ENCODE data around the gene TRIO. TPM values are rescaled to one million over a fixed set of nuclear protein-coding genes. Genes with fewer than 3 reads are reported as not detected.

The TRIO gene
- total and polyA plus RNA-seq, 2 donors (not counting 3 experiments of a cell fraction or from before 2014, with no cell fraction given), result 82.9 to 248 TPM

GRCh38 chr5:14464671-14465070 is 321.5 kb downstream of the TRIO start:
- peak overlapping the region; percentile 5 for H3K4me2 ChIP-seq (ENCODE audit: insufficient read depth, low read length)
- BruUV-seq (replicated peaks), result no TSS peak
- FAIRE-seq, result no peak
- POLR2A ChIA-PET, result no interaction called here
- no peak overlapping the region for H2AFZ ChIP-seq (ENCODE audit: low read depth, low read length)
- no peak for DNase-seq (ENCODE audit: low read depth, low spot score)
- dilution Hi-C loops (cut with MboI; ENCODE audit: extremely low pct_ligation_motif_present, low sequenced_read_pairs), result no loop called here
- H3K9me3 ChIP-seq (replicated peaks; ENCODE audit: control insufficient read depth, insufficient read depth, low read length), result no peaks in the 10 kb centered on the region
- H3K9ac ChIP-seq (replicated peaks; ENCODE audit: extremely low read depth, insufficient read depth, low read length), result no peak overlapping the region
- H3K9me1 ChIP-seq (replicated peaks; ENCODE audit: control insufficient read depth, extremely low read depth, insufficient read depth, low read length), result no peaks in the 10 kb centered on the region
- CTCF ChIA-PET, result interaction anchor here (0.9 to 2.4 kb wide), 2 partner anchors 11 to 184 kb away, joined by 4 to 8 read pairs; no protein-coding TSS in a partner anchor
- H3K27ac ChIP-seq (ENCODE audit: insufficient read depth, low read depth, low read length), result peak overlapping the region; percentile 71
- no peaks in the 10 kb centered on the region for H3K79me2 ChIP-seq (ENCODE audit: control insufficient read depth, insufficient read depth, low read length)
- no peaks in the 10 kb centered on the region for H4K20me1 ChIP-seq (replicated peaks; ENCODE audit: control insufficient read depth, extremely low read depth, insufficient read depth, low read length)
- H3K27me3 ChIP-seq (ENCODE audit: control insufficient read depth in 2 of 2, insufficient read depth in 2 of 2, low read length in 2 of 2), result no peaks in the 10 kb centered on the region
- intact Hi-C loops (cut with micrococcal nuclease), result loop anchor here (5.0 kb wide), 1 partner anchor 67 kb away; no protein-coding TSS in a partner anchor
- peaks cover 19 to 26% of the 10 kb centered on the region in 2 experiments for H3K36me3 ChIP-seq (ENCODE audit: control insufficient read depth in 2 of 2, extremely low read depth in 1 of 2, insufficient read depth in 2 of 2, low read length in 2 of 2)
- TF ChIP-seq MAX (IDR thresholded peaks at IDR 0.05; ENCODE audit: insufficient read depth, insufficient read length), result no peak
- TF ChIP-seq POLR2A (IDR thresholded peaks at IDR 0.05; ENCODE audit: low read depth, low read length), result no peak
- TF ChIP-seq EZH2 (IDR thresholded peaks at IDR 0.05; ENCODE audit: borderline replicate concordance, low read depth, low read length, severe bottlenecking), result no peak
- H3K4me3 ChIP-seq (replicated peaks in 1 of 3; ENCODE audit: insufficient read depth in 1 of 3, low read depth in 1 of 3, low read length in 3 of 3), result no peak overlapping the region
- H3K4me1 ChIP-seq (ENCODE audit: control insufficient read depth, extremely low read depth, insufficient read depth, low read length), result peaks cover 25% of the 10 kb centered on the region

DNA sequence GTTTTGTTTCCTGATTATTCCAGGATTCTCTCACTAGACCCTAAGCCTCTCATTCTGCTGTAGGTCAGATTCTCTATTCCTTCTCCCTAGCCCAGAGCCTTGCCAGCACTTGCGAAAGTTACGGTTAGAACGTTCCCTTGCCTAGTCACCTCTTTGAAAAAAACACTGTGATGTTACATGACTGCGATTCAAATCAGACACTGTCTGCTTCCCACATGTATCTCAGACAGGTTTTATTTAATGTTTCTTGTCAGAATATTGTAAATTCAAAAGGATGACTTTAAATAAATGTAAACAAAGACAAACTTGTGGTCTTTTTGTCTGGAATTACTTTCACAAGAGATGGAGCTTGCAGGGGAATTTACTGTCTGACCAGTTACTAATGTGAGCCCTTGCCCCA is 322.0 kb downstream of the TRIO start:
- Histone ChIP-seq H3K79me2 (ENCODE audit: control insufficient read depth, insufficient read depth, low read length) (no peaks in the 10 kb centered on the region), H2AFZ (ENCODE audit: low read depth, low read length) (no peak overlapping the region), H3K9me1 (replicated peaks; ENCODE audit: control insufficient read depth, extremely low read depth, insufficient read depth, low read length) (no peaks in the 10 kb centered on the region), H3K4me1 (ENCODE audit: control insufficient read depth, extremely low read depth, insufficient read depth, low read length) (peaks cover 25% of the 10 kb centered on the region), H3K9ac (replicated peaks; ENCODE audit: extremely low read depth, insufficient read depth, low read length) (no peak overlapping the region), H4K20me1 (replicated peaks; ENCODE audit: control insufficient read depth, extremely low read depth, insufficient read depth, low read length) (no peaks in the 10 kb centered on the region), H3K4me2 (ENCODE audit: insufficient read depth, low read length) (no peak overlapping the region), H3K36me3 (ENCODE audit: control insufficient read depth in 2 of 2, extremely low read depth in 1 of 2, insufficient read depth in 2 of 2, low read length in 2 of 2) (peaks cover 19 to 27% of the 10 kb centered on the region in 2 experiments), H3K27ac (ENCODE audit: insufficient read depth, low read depth, low read length) (no peak overlapping the region), H3K27me3 (ENCODE audit: control insufficient read depth in 2 of 2, insufficient read depth in 2 of 2, low read length in 2 of 2) (no peaks in the 10 kb centered on the region), H3K4me3 (replicated peaks in 1 of 3; ENCODE audit: insufficient read depth in 1 of 3, low read depth in 1 of 3, low read length in 3 of 3) (no peak overlapping the region), H3K9me3 (replicated peaks; ENCODE audit: control insufficient read depth, insufficient read depth, low read length) (no peaks in the 10 kb centered on the region)
- TF ChIP-seq MAX (IDR thresholded peaks at IDR 0.05; ENCODE audit: insufficient read depth, insufficient read length) (no peak), FOS (IDR thresholded peaks at IDR 0.05; ENCODE audit: borderline replicate concordance, insufficient read depth, low read length) (no peak), MYC (IDR thresholded peaks at IDR 0.05; ENCODE audit: low read depth, low read length) (no peak), EZH2 (IDR thresholded peaks at IDR 0.05; ENCODE audit: borderline replicate concordance, low read depth, low read length, severe bottlenecking) (no peak)
- dilution Hi-C loops (cut with MboI; ENCODE audit: extremely low pct_ligation_motif_present, low sequenced_read_pairs), result no loop called here
- ChIA-PET CTCF (interaction anchor here (2.4 kb wide), 1 partner anchor 11 kb away, joined by 8 read pairs; no protein-coding TSS in a partner anchor), POLR2A (no interaction called here)
- intact Hi-C loops (cut with micrococcal nuclease), result no loop called here
- FAIRE-seq (no peak), DNase-seq (ENCODE audit: low read depth, low spot score) (no peak)
- no TSS peak for BruUV-seq (replicated peaks)
